Measurements from ENCODE around the gene SYT15. TPM values are rescaled to one million over a fixed set of nuclear protein-coding genes. Genes with fewer than 3 reads are reported as not detected.

The SYT15 gene
- 1.9 to 3.0 TPM (median 2.1 TPM) in 5 replicates for total RNA-seq (2022; extraction: Qiagen RNA extraction)

GRCh38 chr10:46578474-46579178 lies at the start of gene SYT15:
Gene SYT15 (plus strand): TSS chr10:46579128. CDS start chr10:46579169, 41 bp downstream.

GRCh38 chr10:46556515-46557318 lies 22.2 kb upstream of the SYT15 start, which contains the start of gene GPRIN2:
Gene GPRIN2 (minus strand): TSS chr10:46556658. CDS start chr10:46550736, 5,922 bp downstream.

Other genes starting within 250 kb of the SYT15 start
- gene ANXA8L1, start 203.4 kb upstream of the SYT15 start, total RNA-seq (2022; extraction: Qiagen RNA extraction) = 93.7 to 122 TPM (median 108 TPM) in 5 replicates
- gene NPY4R, start 113.2 kb upstream of the SYT15 start, total RNA-seq (2022; extraction: Qiagen RNA extraction) = 29.3 to 41.5 TPM (median 36.9 TPM) in 5 replicates
- gene GPRIN2, start 22.5 kb upstream of the SYT15 start, total RNA-seq (2022; extraction: Qiagen RNA extraction) = 29.8 to 43.1 TPM (median 39.4 TPM) in 5 replicates